Measurements from ENCODE around the gene BCHE.

BCHE gene

DNA sequence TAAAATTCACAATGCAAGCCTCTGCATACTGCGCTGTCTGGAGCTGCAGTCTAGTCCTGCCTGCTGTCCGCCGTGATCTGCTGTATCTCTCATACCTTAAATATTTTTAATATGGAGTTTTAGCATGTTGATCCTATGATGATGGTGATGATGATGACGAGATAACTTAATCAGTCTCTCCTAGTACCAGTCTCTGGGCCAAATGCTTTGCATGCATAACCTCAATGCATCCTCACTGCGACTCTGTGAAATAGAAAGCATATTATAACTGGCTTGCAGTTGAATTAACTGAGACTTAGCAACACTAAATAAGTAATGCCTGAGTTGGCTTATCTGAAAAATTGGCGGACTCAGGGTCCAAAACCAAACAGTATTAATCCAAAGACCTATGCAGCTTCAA, 38.4 kb upstream of the BCHE start:
- Histone ChIP-seq H3K4me2 (ENCODE audit: low read length) (no peak overlapping the region), H3K23ac (ENCODE audit: low read length) (no peak overlapping the region), H2BK120ac (ENCODE audit: low read depth, low read length) (no peak overlapping the region), H3K27ac (ENCODE audit: low read depth, low read length) (no peak overlapping the region), H3K27me3 (ENCODE audit: insufficient read depth, low read length, poor library complexity) (no peaks in the 10 kb centered on the region), H3K79me1 (ENCODE audit: low read length) (no peaks in the 10 kb centered on the region), H4K8ac (ENCODE audit: low read depth, low read length) (no peak overlapping the region), H3K4me3 (ENCODE audit: low read length) (no peak overlapping the region), H2BK5ac (ENCODE audit: low read length) (no peak overlapping the region), H2AK5ac (ENCODE audit: low read length) (no peak overlapping the region), H4K5ac (ENCODE audit: low read length) (no peak overlapping the region), H2BK15ac (replicated peaks; ENCODE audit: low read depth) (no peak overlapping the region), H3K79me2 (ENCODE audit: control insufficient read depth, insufficient read depth, low read length) (no peaks in the 10 kb centered on the region), H3K36me3 (ENCODE audit: control insufficient read depth, insufficient read depth, low read length) (no peaks in the 10 kb centered on the region), H3K9ac (ENCODE audit: low read length) (no peak overlapping the region), H3K4me1 (ENCODE audit: control insufficient read depth, low read depth, low read length) (no peaks in the 10 kb centered on the region), H3K4ac (ENCODE audit: low read depth, low read length) (no peak overlapping the region), H3K56ac (ENCODE audit: low read length) (no peak overlapping the region), H3K18ac (ENCODE audit: low read length) (no peak overlapping the region)
- DNase-seq = no peak
- no CpG with 5 or more reads among the region's 6 CpGs for WGBS (ENCODE audit: extremely low coverage, insufficient coverage, low lambda C conversion rate)

DNA sequence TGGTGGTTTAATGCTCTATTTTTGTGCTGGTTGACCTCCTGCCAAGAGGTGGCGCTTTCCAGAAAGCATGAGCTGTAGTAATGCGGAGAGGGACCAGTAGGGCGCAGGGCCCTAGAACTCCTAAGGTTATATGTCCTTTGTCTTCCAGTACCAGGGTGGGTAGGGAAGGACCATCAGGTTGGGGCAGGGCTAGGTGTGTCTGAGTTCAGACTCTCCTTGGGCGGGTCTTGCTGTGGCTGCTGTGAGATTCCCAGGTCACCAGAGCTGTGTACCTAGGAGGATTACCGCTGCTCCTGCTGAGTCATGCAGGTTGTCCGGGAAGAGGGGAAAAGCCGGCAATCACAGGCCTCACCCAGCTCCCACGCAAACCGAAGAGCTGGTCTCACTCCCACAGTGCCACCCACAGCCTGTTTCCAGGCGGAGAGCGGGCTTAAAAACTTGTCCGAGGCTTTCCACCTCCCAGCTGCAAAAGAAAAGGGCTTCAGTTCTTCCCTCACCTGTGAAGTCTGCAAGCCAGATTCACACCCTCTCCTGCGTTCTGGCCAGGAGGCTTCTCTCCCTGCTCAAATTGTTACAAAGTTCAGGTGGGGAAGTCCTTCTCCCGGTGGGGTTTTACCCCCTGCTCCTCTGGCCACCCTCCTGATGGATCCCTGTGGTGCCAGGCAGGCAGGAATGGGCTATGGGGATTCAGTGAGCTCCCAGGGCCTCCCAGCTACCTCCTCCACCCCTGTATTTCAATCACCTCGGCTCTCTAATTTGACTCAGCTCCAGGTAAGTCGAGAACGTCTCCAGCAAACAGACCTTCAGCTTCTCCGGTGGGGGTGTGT, 37.7 kb upstream of the BCHE start:
- H2BK120ac ChIP-seq (ENCODE audit: low read depth, low read length) = no peak overlapping the region
- H3K18ac ChIP-seq (ENCODE audit: low read length) = no peak overlapping the region
- H3K79me2 ChIP-seq (ENCODE audit: control insufficient read depth, insufficient read depth, low read length) = no peaks in the 10 kb centered on the region
- H3K27ac ChIP-seq (ENCODE audit: low read depth, low read length) = no peak overlapping the region
- H3K56ac ChIP-seq (ENCODE audit: low read length) = no peak overlapping the region
- peak; percentile 45 for DNase-seq
- H3K27me3 ChIP-seq (ENCODE audit: insufficient read depth, low read length, poor library complexity) = no peaks in the 10 kb centered on the region
- H2BK5ac ChIP-seq (ENCODE audit: low read length) = no peak overlapping the region
- no peak overlapping the region for H3K23ac ChIP-seq (ENCODE audit: low read length)
- no peaks in the 10 kb centered on the region for H3K36me3 ChIP-seq (ENCODE audit: control insufficient read depth, insufficient read depth, low read length)
- H3K4me3 ChIP-seq (ENCODE audit: low read length) = no peak overlapping the region
- no peaks in the 10 kb centered on the region for H3K79me1 ChIP-seq (ENCODE audit: low read length)
- no peak overlapping the region for H4K5ac ChIP-seq (ENCODE audit: low read length)
- H3K4ac ChIP-seq (ENCODE audit: low read depth, low read length) = no peak overlapping the region
- no CpG with 5 or more reads among the region's 18 CpGs for WGBS (ENCODE audit: extremely low coverage, insufficient coverage, low lambda C conversion rate)
- no peak overlapping the region for H2BK15ac ChIP-seq (replicated peaks; ENCODE audit: low read depth)
- no peak overlapping the region for H3K4me2 ChIP-seq (ENCODE audit: low read length)
- no peak overlapping the region for H2AK5ac ChIP-seq (ENCODE audit: low read length)
- H3K9ac ChIP-seq (ENCODE audit: low read length) = no peak overlapping the region
- H3K4me1 ChIP-seq (ENCODE audit: control insufficient read depth, low read depth, low read length) = no peaks in the 10 kb centered on the region
- no peak overlapping the region for H4K8ac ChIP-seq (ENCODE audit: low read depth, low read length)

DNA sequence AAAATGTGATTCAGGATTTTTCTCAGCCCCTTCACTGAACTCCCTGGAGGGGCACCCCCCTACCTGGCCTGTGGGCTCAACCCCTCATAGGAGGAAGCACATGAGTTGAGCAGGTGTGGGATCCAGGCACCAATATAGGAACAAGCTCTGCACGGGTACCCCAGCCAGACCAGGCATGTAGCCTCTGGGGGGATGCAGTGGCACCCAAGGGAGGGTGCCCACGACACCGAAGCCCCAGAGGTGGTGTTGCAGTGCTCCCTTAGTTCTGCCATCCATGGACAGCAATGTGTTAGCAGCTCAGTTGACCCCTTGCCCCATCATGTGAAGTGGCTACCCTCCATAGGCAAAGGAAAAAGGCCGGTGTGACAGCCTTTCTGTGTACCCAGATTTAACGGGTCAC, 30.9 kb upstream of the BCHE start:
- Histone ChIP-seq H3K9ac (ENCODE audit: low read length) (no peak overlapping the region), H3K79me2 (ENCODE audit: control insufficient read depth, insufficient read depth, low read length) (no peaks in the 10 kb centered on the region), H4K8ac (ENCODE audit: low read depth, low read length) (no peak overlapping the region), H4K5ac (ENCODE audit: low read length) (no peak overlapping the region), H2BK15ac (replicated peaks; ENCODE audit: low read depth) (no peak overlapping the region), H3K23ac (ENCODE audit: low read length) (no peak overlapping the region), H3K36me3 (ENCODE audit: control insufficient read depth, insufficient read depth, low read length) (no peaks in the 10 kb centered on the region), H3K4me2 (ENCODE audit: low read length) (no peak overlapping the region), H2BK5ac (ENCODE audit: low read length) (no peak overlapping the region), H3K4me1 (ENCODE audit: control insufficient read depth, low read depth, low read length) (no peaks in the 10 kb centered on the region), H3K27ac (ENCODE audit: low read depth, low read length) (no peak overlapping the region), H3K27me3 (ENCODE audit: insufficient read depth, low read length, poor library complexity) (no peaks in the 10 kb centered on the region), H3K4me3 (ENCODE audit: low read length) (no peak overlapping the region), H2AK5ac (ENCODE audit: low read length) (no peak overlapping the region), H3K18ac (ENCODE audit: low read length) (no peak overlapping the region), H3K4ac (ENCODE audit: low read depth, low read length) (no peak overlapping the region), H3K56ac (ENCODE audit: low read length) (no peak overlapping the region), H3K79me1 (ENCODE audit: low read length) (no peaks in the 10 kb centered on the region), H2BK120ac (ENCODE audit: low read depth, low read length) (no peak overlapping the region)
- WGBS (ENCODE audit: extremely low coverage, insufficient coverage, low lambda C conversion rate) = no CpG with 5 or more reads among the region's 5 CpGs
- DNase-seq = no peak

DNA sequence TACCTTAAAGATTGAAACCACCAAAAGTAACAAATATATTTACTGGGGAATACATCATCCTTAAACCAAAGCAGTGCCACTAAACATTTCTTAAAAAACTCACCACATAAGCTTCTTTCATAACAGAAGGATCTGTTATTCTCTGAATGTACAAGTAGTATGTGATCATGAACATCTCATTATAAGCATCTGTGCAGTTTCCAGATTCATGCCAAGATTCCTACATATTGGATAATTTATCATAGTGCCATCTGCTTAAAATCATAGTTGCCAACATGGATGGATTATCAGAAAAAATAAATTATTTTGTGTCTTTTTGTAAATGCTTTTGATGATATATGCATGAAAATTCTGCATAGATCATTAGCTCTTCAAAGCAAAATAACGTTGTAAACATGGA, 21.8 kb upstream of the BCHE start:
- no peak overlapping the region for H2BK5ac ChIP-seq (ENCODE audit: low read length)
- H3K36me3 ChIP-seq (ENCODE audit: control insufficient read depth, insufficient read depth, low read length) = no peaks in the 10 kb centered on the region
- H3K56ac ChIP-seq (ENCODE audit: low read length) = no peak overlapping the region
- no peak overlapping the region for H2AK5ac ChIP-seq (ENCODE audit: low read length)
- no peaks in the 10 kb centered on the region for H3K27me3 ChIP-seq (ENCODE audit: insufficient read depth, low read length, poor library complexity)
- H3K4me2 ChIP-seq (ENCODE audit: low read length) = no peak overlapping the region
- H3K4ac ChIP-seq (ENCODE audit: low read depth, low read length) = no peak overlapping the region
- no peak for DNase-seq
- H2BK15ac ChIP-seq (replicated peaks; ENCODE audit: low read depth) = no peak overlapping the region
- H3K4me1 ChIP-seq (ENCODE audit: control insufficient read depth, low read depth, low read length) = no peaks in the 10 kb centered on the region
- H4K8ac ChIP-seq (ENCODE audit: low read depth, low read length) = no peak overlapping the region
- WGBS (ENCODE audit: extremely low coverage, insufficient coverage, low lambda C conversion rate) = no CpG with 5 or more reads among the region's 1 CpG
- H4K5ac ChIP-seq (ENCODE audit: low read length) = no peak overlapping the region
- no peaks in the 10 kb centered on the region for H3K79me1 ChIP-seq (ENCODE audit: low read length)
- H3K9ac ChIP-seq (ENCODE audit: low read length) = no peak overlapping the region
- no peak overlapping the region for H3K4me3 ChIP-seq (ENCODE audit: low read length)
- H3K18ac ChIP-seq (ENCODE audit: low read length) = no peak overlapping the region
- no peaks in the 10 kb centered on the region for H3K79me2 ChIP-seq (ENCODE audit: control insufficient read depth, insufficient read depth, low read length)
- no peak overlapping the region for H2BK120ac ChIP-seq (ENCODE audit: low read depth, low read length)
- no peak overlapping the region for H3K27ac ChIP-seq (ENCODE audit: low read depth, low read length)
- no peak overlapping the region for H3K23ac ChIP-seq (ENCODE audit: low read length)

GRCh38 chr3:165855581-165855980, 18.4 kb upstream of the BCHE start:
- Histone ChIP-seq H3K18ac (ENCODE audit: low read length) (no peak overlapping the region), H2BK15ac (replicated peaks; ENCODE audit: low read depth) (no peak overlapping the region), H2BK5ac (ENCODE audit: low read length) (no peak overlapping the region), H4K5ac (ENCODE audit: low read length) (no peak overlapping the region), H3K23ac (ENCODE audit: low read length) (no peak overlapping the region), H3K4ac (ENCODE audit: low read depth, low read length) (no peak overlapping the region), H3K4me2 (ENCODE audit: low read length) (no peak overlapping the region), H4K8ac (ENCODE audit: low read depth, low read length) (no peak overlapping the region), H3K4me3 (ENCODE audit: low read length) (no peak overlapping the region), H3K9ac (ENCODE audit: low read length) (no peak overlapping the region), H2BK120ac (ENCODE audit: low read depth, low read length) (no peak overlapping the region), H3K27me3 (ENCODE audit: insufficient read depth, low read length, poor library complexity) (no peaks in the 10 kb centered on the region), H3K79me2 (ENCODE audit: control insufficient read depth, insufficient read depth, low read length) (no peaks in the 10 kb centered on the region), H3K56ac (ENCODE audit: low read length) (no peak overlapping the region), H3K36me3 (ENCODE audit: control insufficient read depth, insufficient read depth, low read length) (no peaks in the 10 kb centered on the region), H3K4me1 (ENCODE audit: control insufficient read depth, low read depth, low read length) (no peaks in the 10 kb centered on the region), H3K79me1 (ENCODE audit: low read length) (no peaks in the 10 kb centered on the region), H3K27ac (ENCODE audit: low read depth, low read length) (no peak overlapping the region), H2AK5ac (ENCODE audit: low read length) (no peak overlapping the region)
- no peak for DNase-seq

GRCh38 chr3:165854696-165855095, 17.5 kb upstream of the BCHE start:
- Histone ChIP-seq H3K23ac (ENCODE audit: low read length) (no peak overlapping the region), H2BK5ac (ENCODE audit: low read length) (no peak overlapping the region), H4K5ac (ENCODE audit: low read length) (no peak overlapping the region), H3K36me3 (ENCODE audit: control insufficient read depth, insufficient read depth, low read length) (no peaks in the 10 kb centered on the region), H3K79me1 (ENCODE audit: low read length) (no peaks in the 10 kb centered on the region), H3K27ac (ENCODE audit: low read depth, low read length) (no peak overlapping the region), H3K9ac (ENCODE audit: low read length) (no peak overlapping the region), H3K79me2 (ENCODE audit: control insufficient read depth, insufficient read depth, low read length) (no peaks in the 10 kb centered on the region), H3K4me2 (ENCODE audit: low read length) (no peak overlapping the region), H2BK120ac (ENCODE audit: low read depth, low read length) (no peak overlapping the region), H3K56ac (ENCODE audit: low read length) (no peak overlapping the region), H2BK15ac (replicated peaks; ENCODE audit: low read depth) (no peak overlapping the region), H3K4me1 (ENCODE audit: control insufficient read depth, low read depth, low read length) (no peaks in the 10 kb centered on the region), H3K4ac (ENCODE audit: low read depth, low read length) (no peak overlapping the region), H3K27me3 (ENCODE audit: insufficient read depth, low read length, poor library complexity) (no peaks in the 10 kb centered on the region), H3K18ac (ENCODE audit: low read length) (no peak overlapping the region), H3K4me3 (ENCODE audit: low read length) (no peak overlapping the region), H4K8ac (ENCODE audit: low read depth, low read length) (no peak overlapping the region), H2AK5ac (ENCODE audit: low read length) (no peak overlapping the region)
- no CpG with 5 or more reads among the region's 1 CpG for WGBS (ENCODE audit: extremely low coverage, insufficient coverage, low lambda C conversion rate)
- peak; percentile 29 for DNase-seq
